Measurements from ENCODE around the gene PHACTR1. TPM values are rescaled to one million over a fixed set of nuclear protein-coding genes. Genes with fewer than 3 reads are reported as not detected.

Gene PHACTR1
- total and polyA plus RNA-seq, 4 donors, result 0.31 to 1.5 (median 0.79) TPM

- Histone ChIP-seq H3K9ac (ENCODE audit: low read depth in 1 of 2, low read length in 2 of 2) (no peak overlapping the region), H3K36me3 (ENCODE audit: control insufficient read depth in 4 of 4, insufficient read depth in 3 of 4, low read depth in 1 of 4, low read length in 3 of 4) (no peaks in the 10 kb centered on the region), H3K4me3 (ENCODE audit: low read depth in 1 of 3, low read length in 3 of 3) (no peak overlapping the region), H3K27me3 (ENCODE audit: control insufficient read depth in 4 of 4, insufficient read depth in 4 of 4, low read length in 3 of 4) (no peaks in the 10 kb centered on the region), H3K27ac (ENCODE audit: low read depth in 1 of 2, low read length in 2 of 2) (no peak overlapping the region), H3K4me1 (ENCODE audit: control insufficient read depth in 4 of 4, insufficient read depth in 4 of 4, low read length in 3 of 4) (no peaks in the 10 kb centered on the region), H3K9me3 (ENCODE audit: control insufficient read depth in 4 of 4, low read length in 3 of 4) (no peaks in the 10 kb centered on the region)
- TF ChIP-seq TAF1 (conservative IDR thresholded peaks at IDR 0.05) (no peak), GABPA (IDR thresholded peaks at IDR 0.05 in 1 of 2, conservative IDR thresholded peaks at IDR 0.05 in 1 of 2) (no peak), ZBTB33 (IDR thresholded peaks at IDR 0.05) (no peak), EGR1 (IDR thresholded peaks at IDR 0.05; ENCODE audit: low read depth in 2 of 2) (no peak), CTCF (IDR thresholded peaks at IDR 0.05; ENCODE audit: low read depth, low read length, missing input control) (no peak), MAX (IDR thresholded peaks at IDR 0.05) (no peak), FOXA2 (IDR thresholded peaks at IDR 0.05) (no peak), HNF4A (conservative IDR thresholded peaks at IDR 0.05) (no peak), SP1 (IDR thresholded peaks at IDR 0.05) (no peak), RAD21 (IDR thresholded peaks at IDR 0.05) (no peak), ATF3 (IDR thresholded peaks at IDR 0.05) (no peak)
- DNase-seq (ENCODE audit: low spot score), result no peak
- WGBS, result 94% methylated on average over 4 of the region's 4 CpGs
These were observed 221.4 kb downstream of the PHACTR1 start for GRCh38 chr6:12937971-12938370.

GRCh38 chr6:12939314-12939713 is 222.7 kb downstream of the PHACTR1 start:
- DNase-seq (ENCODE audit: low spot score), result no peak
- H3K9ac ChIP-seq (ENCODE audit: low read depth in 1 of 2, low read length in 2 of 2), result no peak overlapping the region
- H3K4me1 ChIP-seq (ENCODE audit: control insufficient read depth in 4 of 4, insufficient read depth in 4 of 4, low read length in 3 of 4), result no peaks in the 10 kb centered on the region
- no peaks in the 10 kb centered on the region for H3K36me3 ChIP-seq (ENCODE audit: control insufficient read depth in 4 of 4, insufficient read depth in 3 of 4, low read depth in 1 of 4, low read length in 3 of 4)
- TF ChIP-seq HNF4G (IDR thresholded peaks at IDR 0.05) (no peak), CTCF (IDR thresholded peaks at IDR 0.05; ENCODE audit: low read depth, low read length, missing input control) (no peak), SP1 (IDR thresholded peaks at IDR 0.05) (no peak), REST (IDR thresholded peaks at IDR 0.05) (no peak), FOXA1 (IDR thresholded peaks at IDR 0.05) (no peak), HNF4A (conservative IDR thresholded peaks at IDR 0.05) (no peak)
- no peak overlapping the region for H3K27ac ChIP-seq (ENCODE audit: low read depth in 1 of 2, low read length in 2 of 2)
- no peak overlapping the region for H3K4me3 ChIP-seq (ENCODE audit: low read depth in 1 of 3, low read length in 3 of 3)
- 71% methylated on average over 3 of the region's 3 CpGs for WGBS
- no peaks in the 10 kb centered on the region for H3K27me3 ChIP-seq (ENCODE audit: control insufficient read depth in 4 of 4, insufficient read depth in 4 of 4, low read length in 3 of 4)
- no peaks in the 10 kb centered on the region for H3K9me3 ChIP-seq (ENCODE audit: control insufficient read depth in 4 of 4, low read length in 3 of 4)

Measured in liver (tissue), 9 donors.